Liver (tissue), 9 donors: ENCODE data around the gene MICAL1. TPM values are rescaled to one million over a fixed set of nuclear protein-coding genes. Genes with fewer than 3 reads are reported as not detected.

Experiments used
- DNase-seq: peaks from one replicate; pipeline ENCODE4 v3.0.0-alpha.2; 2017; ENCODE audit warnings: low spot score
- H3K27ac ChIP-seq, 2 donors: one replicate each; pipeline ENCODE4 v1.7.0; 2013; ENCODE audit warnings: inconsistent platforms in 2 of 2, low read length in 2 of 2, control low read depth in 1 of 2, low read depth in 1 of 2, mild to moderate bottlenecking in 1 of 2
- H3K27me3 ChIP-seq, 4 donors: one replicate each; pipeline versions ENCODE4 v1.6.1 to v1.7.0; 2013; ENCODE audit warnings: low read length in 3 of 4, inconsistent platforms in 1 of 4, mild to moderate bottlenecking in 1 of 4, moderate library complexity in 1 of 4; ENCODE audit not compliant: control insufficient read depth in 4 of 4, insufficient read depth in 4 of 4
- H3K36me3 ChIP-seq, 4 donors: one replicate each; pipeline versions ENCODE4 v1.6.1 to v1.7.0; 2013; ENCODE audit warnings: low read length in 3 of 4, mild to moderate bottlenecking in 3 of 4, low read depth in 1 of 4, moderate library complexity in 1 of 4; ENCODE audit not compliant: control insufficient read depth in 4 of 4, insufficient read depth in 3 of 4
- H3K4me1 ChIP-seq, 4 donors: one replicate each; pipeline versions ENCODE4 v1.6.1 to v1.7.0; 2013; ENCODE audit warnings: low read length in 3 of 4, mild to moderate bottlenecking in 3 of 4, moderate library complexity in 1 of 4; ENCODE audit not compliant: control insufficient read depth in 4 of 4, insufficient read depth in 4 of 4
- H3K4me3 ChIP-seq, 3 donors: one replicate each; pipeline versions ENCODE4 v1.6.1 to v1.7.0; 2013; ENCODE audit warnings: low read length in 3 of 3, control low read depth in 1 of 3, low read depth in 1 of 3, mild to moderate bottlenecking in 1 of 3
- H3K9ac ChIP-seq, 2 donors: one replicate each; pipeline ENCODE4 v1.7.0; 2013; ENCODE audit warnings: low read length in 2 of 2, mild to moderate bottlenecking in 2 of 2, moderate library complexity in 2 of 2, control low read depth in 1 of 2, low read depth in 1 of 2
- H3K9me3 ChIP-seq, 4 donors: one replicate each; pipeline versions ENCODE4 v1.6.1 to v1.7.0; 2013; ENCODE audit warnings: low read length in 3 of 4; ENCODE audit not compliant: control insufficient read depth in 4 of 4
- EGR1 ChIP-seq, 2 donors: IDR thresholded peaks; 2 replicates each; pipeline ENCODE4 v1.6.1; 2016 to 2018; ENCODE audit warnings: antibody characterized with exemption in 2 of 2, low read depth in 2 of 2
- FOXA1 ChIP-seq: IDR thresholded peaks from 2 replicates; pipeline ENCODE4 v1.6.1; 2016; ENCODE audit warnings: antibody characterized with exemption
- FOXA2 ChIP-seq: IDR thresholded peaks from 2 replicates; pipeline ENCODE4 v1.6.1; 2016; ENCODE audit warnings: antibody characterized with exemption
- GABPA ChIP-seq, 2 donors: IDR thresholded peaks in 1 of 2; conservative IDR thresholded peaks in 1 of 2; 2 replicates each; pipeline ENCODE4 v1.6.1; 2016; ENCODE audit warnings: antibody characterized with exemption in 2 of 2, mild to moderate bottlenecking in 1 of 2, moderate library complexity in 1 of 2
- HNF4A ChIP-seq, 2 donors: conservative IDR thresholded peaks; 2 replicates each; pipeline ENCODE4 v1.6.1; 2016; ENCODE audit warnings: antibody characterized with exemption in 2 of 2, mild to moderate bottlenecking in 2 of 2
- HNF4G ChIP-seq: IDR thresholded peaks from 2 replicates; pipeline ENCODE4 v1.6.1; 2016; ENCODE audit warnings: antibody characterized with exemption
- JUND ChIP-seq, 2 donors: IDR thresholded peaks; 2 replicates each; pipeline ENCODE4 v1.6.1; 2016; ENCODE audit warnings: antibody characterized with exemption in 2 of 2
- NR2F2 ChIP-seq: IDR thresholded peaks from 2 replicates; pipeline ENCODE4 v1.6.1; 2016; ENCODE audit warnings: antibody characterized with exemption
- RAD21 ChIP-seq, 2 donors: IDR thresholded peaks; 2 replicates each; pipeline ENCODE4 v1.6.1; 2016; ENCODE audit warnings: antibody characterized with exemption in 2 of 2, mild to moderate bottlenecking in 2 of 2
- RXRA ChIP-seq, 2 donors: IDR thresholded peaks; 2 replicates each; pipeline ENCODE4 v1.6.1; 2017 to 2018; ENCODE audit warnings: antibody characterized with exemption in 2 of 2, mild to moderate bottlenecking in 1 of 2
- SP1 ChIP-seq: IDR thresholded peaks from 2 replicates; pipeline ENCODE4 v1.6.1; 2018; ENCODE audit warnings: antibody characterized with exemption, mild to moderate bottlenecking
- TAF1 ChIP-seq: conservative IDR thresholded peaks from 2 replicates; pipeline ENCODE4 v1.6.1; 2016; ENCODE audit warnings: antibody characterized with exemption, mild to moderate bottlenecking
- YY1 ChIP-seq: IDR thresholded peaks from 2 replicates; pipeline ENCODE4 v1.6.1; 2016; ENCODE audit warnings: antibody characterized with exemption, mild to moderate bottlenecking
- WGBS: extraction: QIAGEN DNeasy Blood & Tissue Kit; methylation state at CpG from one replicate; pipeline ENCODE4 v1.1.7; 2013; 5-methylcytosine and 5-hydroxymethylcytosine counted together
- polyA plus RNA-seq, 2 donors: library from polyadenylated mRNA; stranded (reverse) in 1 of 2; unstranded in 1 of 2; fragments of 200-250 nt in 1 of 2; fragments of >200 nt in 1 of 2; fragmentation: Nextera tagmentation in 1 of 2; extraction: Ambion mirVana in 1 of 2; gene quantifications; one replicate each; pipeline versions ENCODE4 v1.2.1 to v1.2.3, GENCODE V29; 2013 to 2015
- total RNA-seq, 2 donors: library from RNA; depleted of rRNA; stranded (reverse); fragments of >200 nt; gene quantifications; one replicate each; pipeline ENCODE4 v1.2.3, GENCODE V29; 2014
- TF ChIP-seq, protein P1 (sequence below): IDR thresholded peaks from 2 replicates; pipeline ENCODE4 v1.6.1; 2016; ENCODE audit warnings: antibody characterized with exemption
- TF ChIP-seq, protein P2 (sequence below): IDR thresholded peaks from 2 replicates; pipeline ENCODE4 v1.6.1; 2016; ENCODE audit warnings: antibody characterized with exemption
- TF ChIP-seq, protein P3 (sequence below): IDR thresholded peaks from 2 replicates; pipeline ENCODE4 v1.6.1; 2016; ENCODE audit warnings: antibody characterized with exemption
- TF ChIP-seq, protein P4 (sequence below): IDR thresholded peaks from 2 replicates; pipeline ENCODE4 v1.6.1; 2016; ENCODE audit warnings: antibody characterized with exemption, mild to moderate bottlenecking
- TF ChIP-seq, protein P5 (sequence below): fragments of 150-350 bp; IDR thresholded peaks from 2 replicates; pipeline ENCODE4 v1.5.1; 2017; ENCODE audit warnings: improper control_type of control experiment, low read depth, low read length; ENCODE audit not compliant: missing input control
- donor health status: healthy.
- donor health status: healthy.
- donor health status: healthy.
- donor health status: healthy.
- donor health status: healthy.

MICAL1 gene
- total and polyA plus RNA-seq, 4 donors: 1.8 to 4.9 (median 3.3) TPM

DNA sequence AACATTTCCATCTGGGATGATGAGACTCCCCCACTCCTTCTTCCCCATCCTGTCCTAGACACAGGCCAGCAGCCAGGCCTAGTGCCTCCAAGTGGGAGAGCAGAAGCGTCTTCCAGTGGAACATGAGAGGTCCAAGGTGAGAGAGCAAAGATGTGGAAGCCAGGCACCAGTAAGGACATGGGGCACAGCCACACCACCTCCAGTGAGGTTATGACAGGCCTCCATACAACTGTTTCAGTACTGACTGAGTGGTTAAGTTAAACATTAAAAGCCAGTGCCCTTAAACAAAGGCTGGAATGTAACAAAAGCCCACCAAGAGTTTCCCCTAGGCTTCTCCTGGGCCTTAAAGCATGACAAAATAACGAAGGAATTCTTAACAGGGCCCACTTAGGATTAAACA is 22.2 kb upstream of the MICAL1 start:
- DNase-seq: no peak
- Histone ChIP-seq H3K4me3 (no peak overlapping the region), H3K9ac (no peak overlapping the region), H3K36me3 (peaks cover 6 to 12% (median 10%) of the 10 kb centered on the region in 4 donors), H3K27me3 (no peaks in the 10 kb centered on the region), H3K9me3 (no peaks in the 10 kb centered on the region), H3K4me1 (peaks cover 0 to 20% (median 7%) of the 10 kb centered on the region in 4 donors), H3K27ac (no peak overlapping the region)
- TF ChIP-seq TAF1: no peak
- no peak for TF ChIP-seq NR2F2
- no peak for TF ChIP-seq HNF4A (conservative IDR thresholded peaks at IDR 0.05)
- no peak for TF ChIP-seq FOXA1
- no peak for TF ChIP-seq GABPA (IDR thresholded peaks at IDR 0.05 in 1 of 2, conservative IDR thresholded peaks at IDR 0.05 in 1 of 2)
- 75% methylated on average over 2 of the region's 2 CpGs for WGBS

DNA sequence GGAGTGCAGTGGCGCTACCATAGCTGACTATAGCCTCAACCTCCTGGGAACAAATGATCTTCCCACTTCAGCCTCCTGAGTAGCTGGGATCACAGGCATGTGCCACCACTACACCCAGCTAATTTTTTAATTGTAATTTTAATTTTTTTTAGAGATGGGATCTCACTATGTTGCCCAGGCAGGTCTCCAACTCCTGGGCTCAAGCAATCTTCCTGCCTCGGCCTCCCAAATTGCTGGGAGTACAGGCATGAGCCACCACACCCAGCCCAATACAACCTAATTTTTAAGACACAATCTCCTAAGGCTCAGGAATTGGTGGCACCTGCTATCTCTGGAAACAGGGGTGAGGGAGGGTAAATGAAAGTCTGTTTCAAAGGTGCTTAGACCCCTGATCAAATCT is 21.6 kb upstream of the MICAL1 start:
- no peak overlapping the region for H3K4me3 ChIP-seq
- H3K27me3 ChIP-seq: no peaks in the 10 kb centered on the region
- no peak for DNase-seq
- H3K9ac ChIP-seq: no peak overlapping the region
- no peak for TF ChIP-seq GABPA (IDR thresholded peaks at IDR 0.05 in 1 of 2, conservative IDR thresholded peaks at IDR 0.05 in 1 of 2)
- TF ChIP-seq TAF1: no peak
- no peak for TF ChIP-seq FOXA2
- TF ChIP-seq HNF4A (conservative IDR thresholded peaks at IDR 0.05): no peak
- TF ChIP-seq, protein P1, sequence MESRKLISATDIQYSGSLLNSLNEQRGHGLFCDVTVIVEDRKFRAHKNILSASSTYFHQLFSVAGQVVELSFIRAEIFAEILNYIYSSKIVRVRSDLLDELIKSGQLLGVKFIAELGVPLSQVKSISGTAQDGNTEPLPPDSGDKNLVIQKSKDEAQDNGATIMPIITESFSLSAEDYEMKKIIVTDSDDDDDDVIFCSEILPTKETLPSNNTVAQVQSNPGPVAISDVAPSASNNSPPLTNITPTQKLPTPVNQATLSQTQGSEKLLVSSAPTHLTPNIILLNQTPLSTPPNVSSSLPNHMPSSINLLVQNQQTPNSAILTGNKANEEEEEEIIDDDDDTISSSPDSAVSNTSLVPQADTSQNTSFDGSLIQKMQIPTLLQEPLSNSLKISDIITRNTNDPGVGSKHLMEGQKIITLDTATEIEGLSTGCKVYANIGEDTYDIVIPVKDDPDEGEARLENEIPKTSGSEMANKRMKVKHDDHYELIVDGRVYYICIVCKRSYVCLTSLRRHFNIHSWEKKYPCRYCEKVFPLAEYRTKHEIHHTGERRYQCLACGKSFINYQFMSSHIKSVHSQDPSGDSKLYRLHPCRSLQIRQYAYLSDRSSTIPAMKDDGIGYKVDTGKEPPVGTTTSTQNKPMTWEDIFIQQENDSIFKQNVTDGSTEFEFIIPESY: no peak
- TF ChIP-seq, protein P2, sequence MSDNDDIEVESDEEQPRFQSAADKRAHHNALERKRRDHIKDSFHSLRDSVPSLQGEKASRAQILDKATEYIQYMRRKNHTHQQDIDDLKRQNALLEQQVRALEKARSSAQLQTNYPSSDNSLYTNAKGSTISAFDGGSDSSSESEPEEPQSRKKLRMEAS: no peak
- no peak for TF ChIP-seq YY1
- no peak for TF ChIP-seq EGR1 (IDR thresholded peaks at IDR 0.05; ENCODE audit: low read depth in 2 of 2)
- no peak for TF ChIP-seq NR2F2
- TF ChIP-seq, protein P3, sequence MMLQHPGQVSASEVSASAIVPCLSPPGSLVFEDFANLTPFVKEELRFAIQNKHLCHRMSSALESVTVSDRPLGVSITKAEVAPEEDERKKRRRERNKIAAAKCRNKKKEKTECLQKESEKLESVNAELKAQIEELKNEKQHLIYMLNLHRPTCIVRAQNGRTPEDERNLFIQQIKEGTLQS: no peak
- no peak for TF ChIP-seq RXRA (IDR thresholded peaks at IDR 0.05)
- no peak for TF ChIP-seq RAD21 (IDR thresholded peaks at IDR 0.05)
- TF ChIP-seq, protein P4, sequence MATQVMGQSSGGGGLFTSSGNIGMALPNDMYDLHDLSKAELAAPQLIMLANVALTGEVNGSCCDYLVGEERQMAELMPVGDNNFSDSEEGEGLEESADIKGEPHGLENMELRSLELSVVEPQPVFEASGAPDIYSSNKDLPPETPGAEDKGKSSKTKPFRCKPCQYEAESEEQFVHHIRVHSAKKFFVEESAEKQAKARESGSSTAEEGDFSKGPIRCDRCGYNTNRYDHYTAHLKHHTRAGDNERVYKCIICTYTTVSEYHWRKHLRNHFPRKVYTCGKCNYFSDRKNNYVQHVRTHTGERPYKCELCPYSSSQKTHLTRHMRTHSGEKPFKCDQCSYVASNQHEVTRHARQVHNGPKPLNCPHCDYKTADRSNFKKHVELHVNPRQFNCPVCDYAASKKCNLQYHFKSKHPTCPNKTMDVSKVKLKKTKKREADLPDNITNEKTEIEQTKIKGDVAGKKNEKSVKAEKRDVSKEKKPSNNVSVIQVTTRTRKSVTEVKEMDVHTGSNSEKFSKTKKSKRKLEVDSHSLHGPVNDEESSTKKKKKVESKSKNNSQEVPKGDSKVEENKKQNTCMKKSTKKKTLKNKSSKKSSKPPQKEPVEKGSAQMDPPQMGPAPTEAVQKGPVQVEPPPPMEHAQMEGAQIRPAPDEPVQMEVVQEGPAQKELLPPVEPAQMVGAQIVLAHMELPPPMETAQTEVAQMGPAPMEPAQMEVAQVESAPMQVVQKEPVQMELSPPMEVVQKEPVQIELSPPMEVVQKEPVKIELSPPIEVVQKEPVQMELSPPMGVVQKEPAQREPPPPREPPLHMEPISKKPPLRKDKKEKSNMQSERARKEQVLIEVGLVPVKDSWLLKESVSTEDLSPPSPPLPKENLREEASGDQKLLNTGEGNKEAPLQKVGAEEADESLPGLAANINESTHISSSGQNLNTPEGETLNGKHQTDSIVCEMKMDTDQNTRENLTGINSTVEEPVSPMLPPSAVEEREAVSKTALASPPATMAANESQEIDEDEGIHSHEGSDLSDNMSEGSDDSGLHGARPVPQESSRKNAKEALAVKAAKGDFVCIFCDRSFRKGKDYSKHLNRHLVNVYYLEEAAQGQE: no peak
- TF ChIP-seq SP1: no peak
- TF ChIP-seq FOXA1: no peak
- TF ChIP-seq, protein P5, sequence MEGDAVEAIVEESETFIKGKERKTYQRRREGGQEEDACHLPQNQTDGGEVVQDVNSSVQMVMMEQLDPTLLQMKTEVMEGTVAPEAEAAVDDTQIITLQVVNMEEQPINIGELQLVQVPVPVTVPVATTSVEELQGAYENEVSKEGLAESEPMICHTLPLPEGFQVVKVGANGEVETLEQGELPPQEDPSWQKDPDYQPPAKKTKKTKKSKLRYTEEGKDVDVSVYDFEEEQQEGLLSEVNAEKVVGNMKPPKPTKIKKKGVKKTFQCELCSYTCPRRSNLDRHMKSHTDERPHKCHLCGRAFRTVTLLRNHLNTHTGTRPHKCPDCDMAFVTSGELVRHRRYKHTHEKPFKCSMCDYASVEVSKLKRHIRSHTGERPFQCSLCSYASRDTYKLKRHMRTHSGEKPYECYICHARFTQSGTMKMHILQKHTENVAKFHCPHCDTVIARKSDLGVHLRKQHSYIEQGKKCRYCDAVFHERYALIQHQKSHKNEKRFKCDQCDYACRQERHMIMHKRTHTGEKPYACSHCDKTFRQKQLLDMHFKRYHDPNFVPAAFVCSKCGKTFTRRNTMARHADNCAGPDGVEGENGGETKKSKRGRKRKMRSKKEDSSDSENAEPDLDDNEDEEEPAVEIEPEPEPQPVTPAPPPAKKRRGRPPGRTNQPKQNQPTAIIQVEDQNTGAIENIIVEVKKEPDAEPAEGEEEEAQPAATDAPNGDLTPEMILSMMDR: no peak
- no peak for TF ChIP-seq JUND (IDR thresholded peaks at IDR 0.05)
- TF ChIP-seq HNF4G: no peak
- 98% methylated on average over 2 of the region's 2 CpGs for WGBS
- peaks cover 6 to 17% (median 12%) of the 10 kb centered on the region in 4 donors for H3K36me3 ChIP-seq
- H3K4me1 ChIP-seq: peaks cover 0 to 15% (median 7%) of the 10 kb centered on the region in 4 donors
- no peaks in the 10 kb centered on the region for H3K9me3 ChIP-seq
- no peak overlapping the region for H3K27ac ChIP-seq
